Nephron progenitor cell (in vitro differentiated cells): Measurements from ENCODE around the gene ABT1.

Experiments used
- DNase-seq: peaks from one replicate; pipeline ENCODE4 v3.0.0; 2021
- H3K27ac Mint-ChIP-seq: 2 replicates; pipeline ENCODE4 v1.8.0; 2021; ENCODE audit warnings: mild to moderate bottlenecking, moderate library complexity, mixed read lengths
- H3K27me3 Mint-ChIP-seq: 2 replicates; pipeline ENCODE4 v1.8.0; 2021; ENCODE audit warnings: mild to moderate bottlenecking, low read depth, mixed read lengths; ENCODE audit not compliant: poor library complexity
- H3K36me3 Mint-ChIP-seq: 2 replicates; pipeline ENCODE4 v1.8.0; 2021; ENCODE audit warnings: low read depth, mixed read lengths
- H3K4me1 Mint-ChIP-seq: 2 replicates; pipeline ENCODE4 v1.8.0; 2021; ENCODE audit warnings: mixed read lengths
- H3K4me3 Mint-ChIP-seq: 2 replicates; pipeline ENCODE4 v1.8.0; 2021; ENCODE audit warnings: mild to moderate bottlenecking, moderate library complexity, mixed read lengths
- H3K9me3 Mint-ChIP-seq: 2 replicates; pipeline ENCODE4 v1.8.0; 2021; ENCODE audit warnings: mild to moderate bottlenecking, moderate library complexity, mixed read lengths
- CTCF ChIP-seq: fragments of 200-600 bp; sonication (generic); IDR thresholded peaks from 2 replicates; pipeline ENCODE4 v1.5.0; 2021; ENCODE audit warnings: antibody characterized with exemption

Gene ABT1

GRCh38 chr6:26640806-26641205, 44.1 kb downstream of the ABT1 start:
- TF ChIP-seq CTCF = no peak
- DNase-seq = no peak
- Mint-ChIP-seq H3K9me3 (peaks cover 73% of the 10 kb centered on the region), H3K4me3 (no peak overlapping the region), H3K27ac (no peak overlapping the region), H3K36me3 (peaks cover 80% of the 10 kb centered on the region), H3K27me3 (peaks cover 5% of the 10 kb centered on the region), H3K4me1 (no peaks in the 10 kb centered on the region)

- H3K27ac Mint-ChIP-seq = no peak overlapping the region
- H3K4me3 Mint-ChIP-seq = no peak overlapping the region
- H3K36me3 Mint-ChIP-seq = peaks cover 96% of the 10 kb centered on the region
- no peaks in the 10 kb centered on the region for H3K4me1 Mint-ChIP-seq
- DNase-seq = no peak
- H3K9me3 Mint-ChIP-seq = peaks cover 90% of the 10 kb centered on the region
- no peak for TF ChIP-seq CTCF
- H3K27me3 Mint-ChIP-seq = no peaks in the 10 kb centered on the region
Observed at GRCh38 chr6:26646074-26646473, 49.3 kb downstream of the ABT1 start.
